Dedifferentiated amniotic fluid mesenchymal stem cell (primary cell): ENCODE measurements around the gene PEMT.

ENCODE experiments used
- DNase-seq: peaks from one replicate; pipeline ENCODE4 v3.0.0-alpha.2; 2016; ENCODE audit errors: extremely low spot score

PEMT gene

DNA sequence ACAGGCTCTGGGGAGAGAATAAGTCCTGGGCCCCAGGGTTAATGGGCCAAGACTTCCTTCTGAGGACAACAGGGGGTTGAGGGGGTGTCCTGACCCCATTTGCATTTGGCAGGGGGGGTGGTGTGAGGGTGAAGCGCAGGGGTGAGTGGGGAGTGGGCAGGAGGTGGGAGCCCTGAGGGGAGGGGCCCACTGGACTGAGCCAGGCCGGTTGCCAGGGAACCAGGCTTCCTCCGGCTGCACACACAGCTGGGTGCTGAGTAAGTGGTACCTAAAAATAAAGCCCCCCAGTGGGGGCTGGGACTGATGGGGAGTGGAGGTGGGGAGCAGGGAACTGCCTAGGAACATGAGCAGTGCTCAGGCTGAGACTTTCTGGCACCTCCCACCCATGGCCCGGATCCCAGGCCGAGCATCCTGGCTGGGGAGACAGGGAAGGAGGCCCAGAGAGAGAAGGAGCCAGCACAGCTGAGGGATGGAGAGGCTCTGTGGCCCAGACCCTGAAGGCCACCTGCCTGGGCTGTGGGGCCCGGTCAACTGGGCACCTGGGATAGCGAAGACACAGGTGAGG lies 87.9 kb downstream of the PEMT start:
- no peak for DNase-seq

GRCh38 chr17:17502741-17503565 lies 88.6 kb downstream of the PEMT start:
- DNase-seq = no peak

GRCh38 chr17:17500999-17501605 lies 90.4 kb downstream of the PEMT start:
- DNase-seq = no peak

- DNase-seq = no peak
These were observed 91.9 kb downstream of the PEMT start for GRCh38 chr17:17499402-17500145.

DNA sequence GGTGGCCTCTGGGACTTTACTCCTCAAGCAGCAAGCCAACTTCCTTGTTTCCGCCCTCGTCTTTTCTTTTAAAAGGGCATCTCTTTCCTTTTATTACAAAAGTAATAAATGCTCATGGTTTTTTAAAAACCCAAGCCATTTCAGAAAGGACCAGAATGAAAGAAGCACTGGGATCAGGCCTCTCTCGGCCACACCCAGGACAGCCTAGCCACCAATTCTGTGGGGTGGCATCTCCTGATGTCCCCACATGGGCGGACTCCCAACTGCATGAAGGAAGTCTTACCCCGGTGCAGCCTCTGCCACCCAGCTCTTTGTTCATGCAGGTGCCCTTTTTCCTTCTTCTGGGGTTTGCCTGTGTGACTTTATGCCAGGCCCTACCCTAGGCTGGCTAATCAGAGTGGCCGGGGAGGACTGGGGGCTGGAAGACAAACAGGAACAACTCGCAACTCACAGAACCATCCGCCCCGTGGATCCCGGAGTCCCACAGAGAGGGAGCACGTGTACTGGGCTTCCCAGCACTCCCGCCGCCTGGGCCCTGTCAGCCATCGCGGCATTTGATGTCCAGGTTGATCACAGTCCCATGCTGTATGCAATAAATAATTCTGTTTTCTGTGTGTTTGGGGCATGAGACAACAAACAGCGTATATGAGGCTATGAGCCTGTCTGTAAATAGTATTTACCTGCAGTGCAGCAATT lies 92.8 kb downstream of the PEMT start:
- DNase-seq = no peak

GRCh38 chr17:17497845-17498520 lies 93.5 kb downstream of the PEMT start:
- DNase-seq = no peak

GRCh38 chr17:17497065-17497844 lies 94.3 kb downstream of the PEMT start:
- DNase-seq = no peak

DNA sequence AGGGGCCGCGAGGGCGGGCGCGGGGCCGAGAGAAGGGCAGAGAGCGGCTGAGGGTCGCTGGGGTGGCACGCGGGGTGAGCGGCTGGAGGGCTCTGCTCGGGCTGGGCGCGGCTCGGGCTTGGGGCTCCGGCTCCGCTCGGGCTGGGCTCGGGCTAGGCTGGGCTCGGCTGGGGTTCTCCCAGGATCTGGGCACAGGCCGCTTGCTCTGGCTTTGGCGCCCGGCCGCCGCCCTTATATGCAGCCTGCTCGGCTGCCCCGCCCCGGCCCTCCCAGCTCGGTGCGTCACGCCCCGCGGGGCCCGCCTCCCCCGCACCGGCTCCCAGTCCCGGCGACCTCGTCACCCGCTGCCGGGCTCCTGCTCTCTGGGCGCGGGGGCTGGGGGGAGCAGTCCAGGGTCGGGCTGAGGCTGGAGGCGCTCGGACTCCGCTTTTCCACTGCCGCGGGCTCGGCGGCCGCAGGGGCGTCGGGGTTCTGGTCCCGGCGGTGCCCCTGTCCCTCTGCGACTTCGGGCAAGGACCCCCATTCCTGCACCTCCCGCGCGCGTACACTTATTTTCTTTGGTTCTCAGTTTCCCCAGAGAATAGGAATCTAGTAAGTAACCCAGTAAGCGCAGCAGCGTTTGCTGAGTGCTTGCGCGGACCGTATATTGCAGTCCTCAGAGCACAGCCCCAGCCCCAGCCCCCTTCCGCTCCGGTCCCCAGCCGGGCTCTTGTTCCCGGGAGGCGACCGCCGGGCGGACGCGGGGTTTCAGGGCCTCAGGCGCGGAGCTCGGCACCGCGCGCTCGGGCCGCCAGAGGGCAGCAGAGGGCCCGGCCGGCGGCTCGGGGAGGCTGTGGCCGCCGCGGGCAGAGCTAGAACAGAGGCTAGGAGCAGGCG lies 95.1 kb downstream of the PEMT start, which contains the start of gene RASD1:
RASD1 (minus strand) TSS at position 207 of the 876 bp plus-strand sequence. CDS start 214 bp downstream, outside the sequence.
- DNase-seq = peak; percentile 74

DNA sequence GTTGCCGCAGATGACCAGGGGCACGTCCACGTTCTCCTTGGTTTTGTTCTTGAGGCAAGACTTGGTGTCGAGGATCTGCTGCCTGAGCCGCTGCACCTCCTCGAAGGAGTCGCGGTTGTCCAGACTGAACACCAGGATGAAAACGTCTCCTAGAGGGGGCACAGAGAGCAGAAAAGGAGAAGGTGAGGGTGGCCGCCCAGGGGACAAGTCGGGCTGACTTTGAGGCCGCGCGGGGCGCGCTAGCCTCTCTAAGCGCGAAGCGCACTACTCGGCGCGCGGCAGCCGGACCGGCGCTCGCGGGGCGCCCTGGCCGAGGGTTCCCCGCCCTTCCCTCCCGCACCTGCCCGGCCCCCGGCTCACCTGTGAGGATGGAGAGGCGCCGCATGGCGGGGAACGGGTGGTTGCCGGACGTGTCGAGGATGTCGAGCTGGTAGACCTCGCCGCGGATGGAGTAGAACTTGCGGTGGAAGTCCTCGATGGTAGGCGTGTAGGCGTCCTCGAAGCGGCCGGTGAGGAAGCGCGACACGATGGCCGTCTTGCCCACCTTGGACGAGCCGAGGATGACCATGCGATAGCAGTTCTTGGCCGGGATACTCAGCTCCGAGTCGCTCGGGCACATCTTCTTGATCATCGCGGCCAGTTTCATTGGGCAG lies 95.8 kb downstream of the PEMT start:
- DNase-seq = no peak

GRCh38 chr17:17494870-17495535 lies 96.5 kb downstream of the PEMT start:
- DNase-seq = peak; percentile 15

GRCh38 chr17:17494499-17494869 lies 97.0 kb downstream of the PEMT start:
- no peak for DNase-seq

DNA sequence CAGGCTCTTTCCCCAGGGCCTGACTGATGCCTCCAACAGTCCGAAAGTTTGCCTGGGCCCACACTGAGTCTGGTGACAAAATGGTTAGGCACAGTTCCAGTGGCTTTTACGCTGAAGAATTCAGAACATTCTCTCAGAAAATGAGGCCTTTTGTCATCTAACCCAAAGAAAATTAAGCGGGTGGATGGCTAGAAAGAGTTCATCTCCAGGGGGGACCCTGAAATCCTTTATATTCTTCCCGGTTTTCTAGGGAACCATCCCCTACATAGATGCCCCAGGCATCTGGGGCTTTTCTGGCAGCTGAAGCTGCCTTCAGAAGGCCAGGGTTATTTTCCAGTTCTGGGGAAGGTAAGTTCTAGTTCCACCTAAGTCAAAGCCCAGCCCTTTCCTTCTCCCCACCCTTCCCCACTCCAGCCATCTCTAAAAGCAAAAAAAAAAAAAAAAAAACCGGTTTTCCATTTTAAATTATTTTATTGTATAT lies 97.5 kb downstream of the PEMT start:
- DNase-seq = no peak

GRCh38 chr17:17493249-17493985 lies 98.1 kb downstream of the PEMT start:
- no peak for DNase-seq

- DNase-seq = no peak
These were observed 98.9 kb downstream of the PEMT start for GRCh38 chr17:17492571-17492970.

DNA sequence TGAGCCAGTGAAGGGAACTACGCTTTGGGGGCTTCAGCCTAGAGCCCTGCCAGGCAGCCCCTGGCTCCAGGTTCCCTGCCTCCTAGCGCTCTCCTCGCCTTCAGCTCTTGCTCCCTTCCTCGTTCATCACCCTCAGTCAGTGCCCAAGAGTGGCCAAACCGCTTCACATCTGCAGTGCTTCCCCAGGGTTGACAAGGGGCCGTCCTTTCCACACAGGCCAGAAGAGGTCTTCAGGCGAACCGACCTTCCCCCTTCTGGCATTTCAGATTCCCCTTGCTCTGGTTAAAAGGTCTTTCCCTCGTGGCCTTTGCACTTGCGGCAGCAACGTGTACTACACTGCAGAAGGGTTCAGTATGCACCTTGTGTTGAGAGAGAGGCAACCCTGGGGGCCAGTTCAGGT lies 99.4 kb downstream of the PEMT start:
- DNase-seq = no peak

- DNase-seq = no peak
These were observed 99.9 kb downstream of the PEMT start for GRCh38 chr17:17491546-17491988.

DNA sequence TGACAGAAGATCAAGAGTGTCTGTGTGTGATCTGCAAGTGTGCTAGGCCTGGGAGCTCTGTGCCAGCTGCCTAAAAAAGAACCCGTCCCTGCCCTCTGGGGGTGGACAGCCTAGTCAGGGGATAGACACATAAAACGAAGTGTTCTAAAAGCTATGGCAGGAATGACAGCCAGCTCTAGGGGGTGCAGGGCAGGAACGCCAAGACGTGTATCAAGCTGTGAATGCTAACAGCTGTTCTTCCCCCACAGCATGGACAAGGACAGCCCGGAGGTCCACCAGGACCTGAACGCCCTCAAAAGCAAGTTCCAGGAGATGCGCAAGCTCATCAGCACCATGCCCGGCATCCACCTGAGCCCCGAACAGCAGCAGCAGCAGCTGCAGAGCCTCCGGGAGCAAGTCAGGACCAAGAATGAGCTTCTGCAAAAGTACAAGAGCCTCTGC lies 100.5 kb downstream of the PEMT start:
- DNase-seq = no peak
